GM19324 (cell line): Measurements from ENCODE around the gene ROBO2.

Experiments used
- ATAC-seq: cut with Tn5 transposase; IDR thresholded peaks from one replicate; pipeline ENCODE4 v1.9.1; 2021; ENCODE audit warnings: mild to moderate bottlenecking, moderate library complexity; ENCODE audit not compliant: unreplicated experiment, low FRiP score

Gene ROBO2

GRCh38 chr3:77464111-77464688, 424.3 kb downstream of the ROBO2 start:
- no peak for ATAC-seq

- no peak for ATAC-seq
These were observed 426.7 kb downstream of the ROBO2 start for GRCh38 chr3:77466562-77467115.

GRCh38 chr3:77467702-77468625, 428.1 kb downstream of the ROBO2 start:
- ATAC-seq = no peak

GRCh38 chr3:77468626-77469020, 428.7 kb downstream of the ROBO2 start:
- ATAC-seq = no peak

GRCh38 chr3:77475507-77475906, 435.6 kb downstream of the ROBO2 start:
- no peak for ATAC-seq

- no peak for ATAC-seq
These were observed 439.1 kb downstream of the ROBO2 start for GRCh38 chr3:77479021-77479420.

GRCh38 chr3:77489216-77489615, 449.3 kb downstream of the ROBO2 start:
- ATAC-seq = no peak

- no peak for ATAC-seq
These were observed 452.1 kb downstream of the ROBO2 start for GRCh38 chr3:77491961-77492360.

- ATAC-seq = no peak
These were observed 460.8 kb downstream of the ROBO2 start for GRCh38 chr3:77500721-77501120.

- ATAC-seq = no peak
These were observed 466.5 kb downstream of the ROBO2 start for GRCh38 chr3:77506384-77506783.

- ATAC-seq = no peak
These were observed 473.6 kb downstream of the ROBO2 start for GRCh38 chr3:77513542-77513941.

GRCh38 chr3:77514766-77515165, 474.9 kb downstream of the ROBO2 start:
- ATAC-seq = no peak

- no peak for ATAC-seq
These were observed 484.6 kb downstream of the ROBO2 start for GRCh38 chr3:77524463-77524862.

GRCh38 chr3:77524946-77525682, 485.2 kb downstream of the ROBO2 start:
- no peak for ATAC-seq

- ATAC-seq = no peak
These were observed 486.7 kb downstream of the ROBO2 start for GRCh38 chr3:77526573-77527113.

GRCh38 chr3:77529522-77529921, 489.6 kb downstream of the ROBO2 start:
- ATAC-seq = no peak

GRCh38 chr3:77530870-77531269, 491.0 kb downstream of the ROBO2 start:
- no peak for ATAC-seq

- ATAC-seq = no peak
These were observed 495.2 kb downstream of the ROBO2 start for GRCh38 chr3:77535116-77535515.

- no peak for ATAC-seq
These were observed 496.3 kb downstream of the ROBO2 start for GRCh38 chr3:77536038-77536775.

- no peak for ATAC-seq
These were observed 499.1 kb downstream of the ROBO2 start for GRCh38 chr3:77539014-77539413.
